ENCODE results near the gene SETD1A. TPM values are rescaled to one million over a fixed set of nuclear protein-coding genes. Genes with fewer than 3 reads are reported as not detected.

SETD1A gene
- total and polyA plus RNA-seq, 4 donors = 4.4 to 19.7 (median 13.1) TPM

DNA sequence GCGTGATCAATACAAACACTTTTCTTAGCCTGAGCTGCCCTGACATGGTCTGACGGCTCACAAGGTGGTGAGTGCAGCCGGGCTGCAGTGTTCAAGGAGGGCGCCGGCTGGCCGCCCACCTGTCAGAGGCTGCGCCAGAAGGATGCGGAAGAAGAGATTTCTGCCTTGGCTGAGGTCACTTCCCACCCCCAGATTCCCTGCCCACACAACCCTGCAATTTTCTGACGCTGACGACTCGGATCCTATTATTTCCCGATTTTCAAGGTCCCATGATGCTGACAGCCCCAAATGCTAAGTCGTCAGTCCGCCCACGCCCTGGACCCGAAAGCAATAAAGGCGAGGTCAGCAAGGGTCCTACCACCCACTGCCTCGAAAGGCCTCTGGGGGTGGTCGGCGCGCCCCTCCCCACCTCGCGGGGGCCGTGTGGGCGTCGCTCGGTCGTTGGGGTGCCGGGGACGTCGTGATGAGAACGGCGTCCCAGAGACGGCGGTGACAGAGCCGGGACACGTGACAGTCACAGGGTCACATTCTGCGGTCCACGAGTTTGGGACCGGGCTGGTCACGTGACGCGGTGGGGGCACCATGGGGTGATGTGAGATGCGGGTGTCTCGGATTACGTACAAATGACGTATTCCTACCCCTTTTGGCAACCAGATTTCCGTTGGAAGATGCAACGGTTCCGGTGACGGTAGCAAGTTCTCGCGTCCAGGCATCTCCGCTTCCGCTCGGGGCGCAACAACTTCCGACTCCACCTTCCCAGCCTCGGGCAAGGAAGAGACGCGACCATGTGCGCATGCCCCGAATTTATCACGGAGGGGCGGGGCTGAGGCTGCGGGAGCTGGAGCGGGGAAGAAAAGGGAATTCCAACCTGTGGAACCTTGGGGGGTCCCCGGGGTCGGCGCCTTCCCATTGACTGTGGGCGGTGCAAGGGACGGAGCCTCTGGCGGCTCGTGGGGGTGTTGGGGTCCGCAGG lies 75.5 kb downstream of the SETD1A start, which contains the start of gene STX4:
Gene STX4, plus strand, starts transcription at position 823 of the 973 bp plus-strand sequence. CDS start 248 bp downstream, outside the sequence.
- intact Hi-C loops (cut with DNase I) = loop anchor here in 1 of 2 donors (2.0 to 5.0 kb wide), 3 partner anchors 36 to 424 kb away; partner anchors contain the start of genes ARMC5, ZNF646 and ZNF668
- peaks cover 0 to 1% of the 10 kb centered on the region in 2 donors for H3K4me1 ChIP-seq (ENCODE audit: control insufficient read depth in 1 of 2, insufficient read depth in 2 of 2, low read length in 2 of 2)
- no peaks in the 10 kb centered on the region for H3K9me3 ChIP-seq (ENCODE audit: control insufficient read depth, low read length)
- peak within 1 kb of the TSS; percentile 76 to 89 for H3K4me3 ChIP-seq (ENCODE audit: low read length in 2 of 2)
- no peaks in the 10 kb centered on the region for H3K27me3 ChIP-seq (ENCODE audit: control insufficient read depth in 1 of 2, insufficient read depth in 2 of 2, low read length in 1 of 2)
- DNase-seq = peak; percentile 99 to 100
- no peaks in the 10 kb centered on the region for H3K36me3 ChIP-seq (ENCODE audit: control insufficient read depth in 1 of 2, insufficient read depth in 2 of 2, low read length in 1 of 2)
- peak within 1 kb of the TSS; percentile 6 to 83 for H3K27ac ChIP-seq (ENCODE audit: low read depth in 1 of 2, low read length in 2 of 2)
- ATAC-seq (ENCODE audit: low FRiP score) = peak; percentile 96
- 1% methylated on average over 74 to 75 of the region's 75 CpGs for WGBS, 2 donors

DNA sequence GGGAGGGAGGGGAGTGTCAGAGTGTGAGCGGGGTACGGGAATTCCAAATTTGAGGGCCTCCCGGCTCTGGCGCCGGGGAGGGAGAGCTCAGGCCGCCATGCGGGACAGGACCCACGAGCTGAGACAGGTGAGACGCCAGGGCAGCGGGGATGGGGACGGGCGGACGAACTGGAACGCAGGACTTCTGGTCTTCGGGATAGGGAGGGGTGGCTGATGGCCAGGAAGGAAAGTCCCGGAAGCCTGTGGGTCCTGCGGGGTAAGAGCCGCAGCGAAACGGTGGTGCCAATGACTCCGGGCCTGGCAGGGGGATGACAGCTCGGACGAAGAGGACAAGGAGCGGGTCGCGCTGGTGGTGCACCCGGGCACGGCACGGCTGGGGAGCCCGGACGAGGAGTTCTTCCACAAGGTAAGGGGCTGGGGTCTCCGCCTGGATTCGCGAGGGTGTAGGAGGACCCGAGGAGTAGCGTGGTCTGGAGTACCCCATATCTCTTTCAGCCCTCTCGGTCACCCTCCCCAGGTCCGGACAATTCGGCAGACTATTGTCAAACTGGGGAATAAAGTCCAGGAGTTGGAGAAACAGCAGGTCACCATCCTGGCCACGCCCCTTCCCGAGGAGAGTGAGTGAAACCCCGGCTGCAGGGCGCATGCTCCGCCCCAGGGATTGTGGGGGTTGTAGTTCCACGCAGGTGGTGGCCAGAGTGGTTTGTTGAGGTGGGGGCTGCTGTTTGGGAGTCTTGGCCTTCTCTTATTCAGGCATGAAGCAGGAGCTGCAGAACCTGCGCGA lies 76.3 kb downstream of the SETD1A start:
- H3K4me1 ChIP-seq (ENCODE audit: control insufficient read depth in 1 of 2, insufficient read depth in 2 of 2, low read length in 2 of 2) = peaks cover 0 to 1% of the 10 kb centered on the region in 2 donors
- H3K36me3 ChIP-seq (ENCODE audit: control insufficient read depth in 1 of 2, insufficient read depth in 2 of 2, low read length in 1 of 2) = peaks cover 0 to 5% of the 10 kb centered on the region in 2 donors
- WGBS, 2 donors = 1% methylated on average over 47 of the region's 47 CpGs
- peak overlapping the region; percentile 76 to 89 for H3K4me3 ChIP-seq (ENCODE audit: low read length in 2 of 2)
- DNase-seq = peak; percentile 96
- H3K27me3 ChIP-seq (ENCODE audit: control insufficient read depth in 1 of 2, insufficient read depth in 2 of 2, low read length in 1 of 2) = no peaks in the 10 kb centered on the region
- no peaks in the 10 kb centered on the region for H3K9me3 ChIP-seq (ENCODE audit: control insufficient read depth, low read length)
- ATAC-seq (ENCODE audit: low FRiP score) = peak; percentile 90
- intact Hi-C loops (cut with DNase I) = loop anchor here (2.0 to 5.0 kb wide), 4 partner anchors 37 to 423 kb away; partner anchors contain the start of genes ARMC5 (in 1 of the 2), ZNF646 (in 1 of the 2) and ZNF668 (in 1 of the 2)
- peak overlapping the region in 1 of 2 donors; percentile 41 for H3K27ac ChIP-seq (ENCODE audit: low read depth in 1 of 2, low read length in 2 of 2)

Other genes with a start within 250 kb of the SETD1A start
- gene PHKG2, start 209.3 kb upstream of the SETD1A start, total RNA-seq = 10 to 100 TPM; 15.8 to 20.8 TPM
- 10 to 100 TPM; 12.3 to 36.0 TPM for gene PHKG2, start 209.3 kb upstream of the SETD1A start, polyA plus RNA-seq
- 1 to 10 TPM in 1 of 2 donors, under 1 TPM in 1; 0.52 to 2.7 TPM for gene CFAP119, start 195.7 kb upstream of the SETD1A start, total RNA-seq
- gene CFAP119, start 195.7 kb upstream of the SETD1A start, polyA plus RNA-seq = 1 to 10 TPM in 1 of 2 donors, under 1 TPM in 1; 0.88 to 9.8 TPM
- gene RNF40, start 195.4 kb upstream of the SETD1A start, total RNA-seq = 10 to 100 TPM; 73.9 to 90.2 TPM
- gene RNF40, start 195.4 kb upstream of the SETD1A start, polyA plus RNA-seq = 10 to 100 TPM; 22.7 to 59.5 TPM
- gene ZNF629, start 170.5 kb upstream of the SETD1A start, total RNA-seq = 10 to 100 TPM; 11.8 to 13.4 TPM
- gene ZNF629, start 170.5 kb upstream of the SETD1A start, polyA plus RNA-seq = 1 to 10 TPM; 2.1 to 6.7 TPM
- gene BCL7C, start 63.7 kb upstream of the SETD1A start, total RNA-seq = 10 to 100 TPM; 30.2 to 33.9 TPM
- gene BCL7C, start 63.7 kb upstream of the SETD1A start, polyA plus RNA-seq = 10 to 100 TPM; 54.8 to 60.7 TPM
- 1 to 10 TPM; 6.2 to 7.2 TPM for gene CTF1, start 61.1 kb upstream of the SETD1A start, total RNA-seq
- gene CTF1, start 61.1 kb upstream of the SETD1A start, polyA plus RNA-seq = 1 to 10 TPM; 6.4 to 7.9 TPM
- 10 to 100 TPM; 14.7 to 22.7 TPM for gene FBXL19, start 34.2 kb upstream of the SETD1A start, total RNA-seq
- 10 to 100 TPM in 1 of 2 donors, 1 to 10 TPM in 1; 4.3 to 11.6 TPM for gene FBXL19, start 34.2 kb upstream of the SETD1A start, polyA plus RNA-seq
- gene ORAI3, start 8.7 kb upstream of the SETD1A start, total RNA-seq = 10 to 100 TPM; 11.8 to 21.7 TPM
- gene ORAI3, start 8.7 kb upstream of the SETD1A start, polyA plus RNA-seq = 10 to 100 TPM in 1 of 2 donors, 1 to 10 TPM in 1; 9.1 to 20.8 TPM
- gene HSD3B7, start 27.5 kb downstream of the SETD1A start, total RNA-seq = 10 to 100 TPM; 13.6 to 31.3 TPM
- gene HSD3B7, start 27.5 kb downstream of the SETD1A start, polyA plus RNA-seq = 10 to 100 TPM in 1 of 2 donors, 1 to 10 TPM in 1; 8.6 to 10.4 TPM
- gene STX1B, start 52.9 kb downstream of the SETD1A start, total RNA-seq = under 1 TPM; 0.84 to 0.93 TPM
- 1 to 10 TPM in 1 of 2 donors, under 1 TPM in 1; 0.13 to 2.2 TPM for gene STX1B, start 52.9 kb downstream of the SETD1A start, polyA plus RNA-seq
- 10 to 100 TPM; 73.5 to 88.6 TPM for gene STX4, start 75.8 kb downstream of the SETD1A start, total RNA-seq
- 100 to 1,000 TPM in 1 of 2 donors, 10 to 100 TPM in 1; 52.8 to 121 TPM for gene STX4, start 75.8 kb downstream of the SETD1A start, polyA plus RNA-seq
- 10 to 100 TPM in 1 of 2 donors, 1 to 10 TPM in 1; 7.4 to 10.3 TPM for gene ZNF668, start 116.5 kb downstream of the SETD1A start, total RNA-seq
- gene ZNF668, start 116.5 kb downstream of the SETD1A start, polyA plus RNA-seq = 1 to 10 TPM; 6.0 to 6.6 TPM
- gene ZNF646, start 116.7 kb downstream of the SETD1A start, total RNA-seq = 10 to 100 TPM; 12.6 to 15.0 TPM
- 1 to 10 TPM; 1.6 to 4.7 TPM for gene ZNF646, start 116.7 kb downstream of the SETD1A start, polyA plus RNA-seq
- gene PRSS53, start 131.2 kb downstream of the SETD1A start, total RNA-seq = 1 to 10 TPM; 2.4 to 6.0 TPM
- 10 to 100 TPM in 1 of 2 donors, 1 to 10 TPM in 1; 3.6 to 12.9 TPM for gene PRSS53, start 131.2 kb downstream of the SETD1A start, polyA plus RNA-seq
- 100 to 1,000 TPM in 1 of 2 donors, 10 to 100 TPM in 1; 75.7 to 109 TPM for gene VKORC1, start 137.0 kb downstream of the SETD1A start, total RNA-seq
- gene VKORC1, start 137.0 kb downstream of the SETD1A start, polyA plus RNA-seq = 100 to 1,000 TPM; 143 to 206 TPM
- gene BCKDK, start 150.6 kb downstream of the SETD1A start, total RNA-seq = 10 to 100 TPM; 28.6 to 37.2 TPM
- gene BCKDK, start 150.6 kb downstream of the SETD1A start, polyA plus RNA-seq = 10 to 100 TPM; 16.7 to 32.0 TPM
- gene KAT8, start 159.9 kb downstream of the SETD1A start, total RNA-seq = 10 to 100 TPM; 51.6 to 61.1 TPM
- 10 to 100 TPM; 24.3 to 65.7 TPM for gene KAT8, start 159.9 kb downstream of the SETD1A start, polyA plus RNA-seq
- not detected for gene PRSS8, start 178.0 kb downstream of the SETD1A start, total RNA-seq
- gene PRSS8, start 178.0 kb downstream of the SETD1A start, polyA plus RNA-seq = 10 to 100 TPM in 1 of 2 donors, under 1 TPM in 1; 0.77 to 11.9 TPM
- gene PRSS36, start 192.3 kb downstream of the SETD1A start, total RNA-seq = 1 to 10 TPM; 3.5 to 8.8 TPM
- 1 to 10 TPM; 4.2 to 5.1 TPM for gene PRSS36, start 192.3 kb downstream of the SETD1A start, polyA plus RNA-seq
- 100 to 1,000 TPM; 243 to 254 TPM for gene FUS, start 222.4 kb downstream of the SETD1A start, total RNA-seq
- 100 to 1,000 TPM in 1 of 2 donors, 10 to 100 TPM in 1; 95.7 to 329 TPM for gene FUS, start 222.4 kb downstream of the SETD1A start, polyA plus RNA-seq
- 10 to 100 TPM; 13.3 to 23.9 TPM for gene PYCARD, start 245.0 kb downstream of the SETD1A start, total RNA-seq
- gene PYCARD, start 245.0 kb downstream of the SETD1A start, polyA plus RNA-seq = 10 to 100 TPM; 14.7 to 52.7 TPM